Endothelial cell of umbilical vein (primary cell): ENCODE data around the gene MTARC1. TPM values are rescaled to one million over a fixed set of nuclear protein-coding genes. Genes with fewer than 3 reads are reported as not detected.

Experiments
- BruUV-seq: library from RNA; stranded (reverse); fragments of 400-500 nt; replicated peaks from 2 replicates; lab custom pipeline; 2021; lab: Mats Ljungman, UMichigan
- CTCF ChIA-PET: fragments of 300-600, 350-600 bp; sonication (Branson Sonifier 250); formaldehyde crosslinking; loops from one replicate; lab custom pipeline; 2021; ENCODE audit warnings: antibody characterized with exemption, inconsistent platforms; lab: Charles Lee
- POLR2A ChIA-PET: fragments of 300-600, 350-600 bp; sonication (Branson Sonifier 250); formaldehyde crosslinking; loops from one replicate; lab custom pipeline; 2021; ENCODE audit warnings: antibody characterized with exemption, inconsistent platforms; lab: Charles Lee
- DNase-seq: peaks from one replicate; pipeline ENCODE4 v3.0.0-alpha.2; 2011; ENCODE audit warnings: low read depth, low spot score
- FAIRE-seq: peaks from 2 replicates; lab custom pipeline; 2011; peaks lifted over from hg19 to GRCh38; lab: Jason Lieb, UNC
- H2AFZ ChIP-seq: 2 replicates; pipeline ENCODE4 v1.6.0; 2012; ENCODE audit warnings: low read depth, low read length, control low read depth, inconsistent platforms
- H3K27ac ChIP-seq: 2 replicates; pipeline ENCODE4 v1.5.1; 2011; ENCODE audit warnings: low read depth, mild to moderate bottlenecking, control low read depth, low read length, moderate library complexity; ENCODE audit not compliant: insufficient read depth
- H3K27me3 ChIP-seq, 2 experiments: 2 replicates each; pipeline versions ENCODE4 v1.6.0 to v1.6.1; 2011; ENCODE audit warnings: low read length in 2 of 2, mixed read lengths in 1 of 2; ENCODE audit not compliant: control insufficient read depth in 2 of 2, insufficient read depth in 2 of 2
- H3K36me3 ChIP-seq, 2 experiments: 2 replicates in 1 of 2; 3 replicates in 1 of 2; pipeline ENCODE4 v1.5.1; 2011; ENCODE audit warnings: low read length in 2 of 2, mild to moderate bottlenecking in 1 of 2, moderate library complexity in 1 of 2; ENCODE audit not compliant: control insufficient read depth in 2 of 2, insufficient read depth in 2 of 2; ENCODE audit errors: extremely low read depth in 1 of 2
- H3K4me1 ChIP-seq: 3 replicates; pipeline ENCODE4 v1.5.1; 2011; ENCODE audit warnings: mild to moderate bottlenecking, low read length; ENCODE audit not compliant: control insufficient read depth, insufficient read depth; ENCODE audit errors: extremely low read depth
- H3K4me2 ChIP-seq: 2 replicates; pipeline ENCODE4 v1.6.1; 2011; ENCODE audit warnings: low read length, control low read depth, mixed read lengths; ENCODE audit not compliant: insufficient read depth
- H3K4me3 ChIP-seq, 3 experiments: fragments of 200-600 bp in 1 of 3; sonication (generic), shearing (Covaris generic) in 1 of 3; replicated peaks in 1 of 3; 2 replicates each; pipeline ENCODE4 v1.5.1; 2011 to 2016; ENCODE audit warnings: control low read depth in 3 of 3, low read length in 3 of 3, mild to moderate bottlenecking in 2 of 3, inconsistent platforms in 1 of 3, low read depth in 1 of 3, moderate library complexity in 1 of 3; ENCODE audit not compliant: insufficient read depth in 1 of 3
- H3K79me2 ChIP-seq: 2 replicates; pipeline ENCODE4 v1.6.0; 2012; ENCODE audit warnings: low read length, inconsistent platforms; ENCODE audit not compliant: control insufficient read depth, insufficient read depth
- H3K9ac ChIP-seq: replicated peaks from 2 replicates; pipeline ENCODE3; 2011; ENCODE audit warnings: low read length, control low read depth; ENCODE audit not compliant: insufficient read depth; ENCODE audit errors: extremely low read depth
- H3K9me1 ChIP-seq: replicated peaks from 3 replicates; pipeline ENCODE4 v1.6.0; 2011; ENCODE audit warnings: mild to moderate bottlenecking, low read length; ENCODE audit not compliant: control insufficient read depth, insufficient read depth; ENCODE audit errors: extremely low read depth
- H3K9me3 ChIP-seq: replicated peaks from 2 replicates; pipeline ENCODE4 v1.5.1; 2012; ENCODE audit warnings: low read length, inconsistent platforms; ENCODE audit not compliant: control insufficient read depth, insufficient read depth
- H4K20me1 ChIP-seq: replicated peaks from 2 replicates; pipeline ENCODE3; 2011; ENCODE audit warnings: mild to moderate bottlenecking, low read length; ENCODE audit not compliant: control insufficient read depth, insufficient read depth; ENCODE audit errors: extremely low read depth
- EZH2 ChIP-seq: IDR thresholded peaks from 2 replicates; pipeline ENCODE4 v1.6.1; 2012; ENCODE audit warnings: borderline replicate concordance, low read depth, mild to moderate bottlenecking, moderate library complexity, low read length, inconsistent platforms; ENCODE audit not compliant: severe bottlenecking
- FOS ChIP-seq: IDR thresholded peaks from 2 replicates; pipeline ENCODE4 v1.6.1; 2011; ENCODE audit warnings: mild to moderate bottlenecking, low read length, moderate library complexity, borderline replicate concordance; ENCODE audit not compliant: insufficient read depth
- GATA2 ChIP-seq: IDR thresholded peaks from 2 replicates; pipeline ENCODE4 v1.7.0; 2011; ENCODE audit warnings: low read depth, mild to moderate bottlenecking, moderate library complexity, mixed read lengths, low read length; ENCODE audit not compliant: insufficient read length, insufficient read depth
- JUN ChIP-seq: IDR thresholded peaks from 2 replicates; pipeline ENCODE4 v1.6.1; 2011; ENCODE audit warnings: borderline replicate concordance, low read depth; ENCODE audit not compliant: insufficient read length, insufficient read depth
- MYC ChIP-seq: IDR thresholded peaks from one replicate; pipeline ENCODE4 v1.6.1; 2011; ENCODE audit warnings: mild to moderate bottlenecking, low read depth, low read length
- POLR2A ChIP-seq: IDR thresholded peaks from 2 replicates; pipeline ENCODE4 v1.6.1; 2012; ENCODE audit warnings: low read depth, mild to moderate bottlenecking, control low read depth, low read length
- POLR2AphosphoS5 ChIP-seq: IDR thresholded peaks from 2 replicates; pipeline ENCODE4 v1.6.1; 2012; ENCODE audit warnings: low read depth, mild to moderate bottlenecking, control low read depth, low read length, moderate library complexity; ENCODE audit not compliant: insufficient read depth
- dilution Hi-C: fragments of 300-500 bp; cut with MboI; formaldehyde crosslinking; loops from one replicate; pipeline ENCODE4 v1.15.0; 2019; ENCODE audit warnings: low sequenced_read_pairs; ENCODE audit not compliant: extremely low pct_ligation_motif_present
- intact Hi-C: fragments of 100-400 bp; cut with micrococcal nuclease; formaldehyde crosslinking; loops from one replicate; pipeline ENCODE4 v1.10.0; 2022
- polyA plus RNA-seq, 4 experiments: library from polyadenylated mRNA; depleted of rRNA in 3 of 4; stranded (reverse) in 3 of 4; unstranded in 1 of 4; fragments of >200 nt; gene quantifications; 2 replicates each; pipeline versions ENCODE4 v1.2.1 to v1.2.3, GENCODE V29; 2011 to 2012; ENCODE audit warnings: missing spikeins in 1 of 4
- total RNA-seq: library from RNA; stranded (reverse); gene quantifications from 2 replicates; pipeline ENCODE4 v1.2.3, GENCODE V29; 2021
- TF ChIP-seq, protein P1 (sequence below): IDR thresholded peaks from 2 replicates; pipeline ENCODE4 v1.6.1; 2011; ENCODE audit not compliant: insufficient read depth, insufficient read length
- TF ChIP-seq, protein P2 (sequence below), 2 donors: IDR thresholded peaks; 1 replicate in 1 of 2; 2 replicates in 1 of 2; pipeline ENCODE4 v1.5.1; 2011; ENCODE audit warnings: low read length in 2 of 2, mild to moderate bottlenecking in 2 of 2, moderate library complexity in 2 of 2, control low read depth in 1 of 2, inconsistent platforms in 1 of 2, low read depth in 1 of 2; ENCODE audit not compliant: insufficient read depth in 1 of 2; ENCODE audit errors: extremely low read depth in 1 of 2

Gene MTARC1
- total and polyA plus RNA-seq, 2 donors (not counting 3 experiments of a cell fraction or from before 2014, with no cell fraction given): 0.43 to 3.5 TPM

DNA sequence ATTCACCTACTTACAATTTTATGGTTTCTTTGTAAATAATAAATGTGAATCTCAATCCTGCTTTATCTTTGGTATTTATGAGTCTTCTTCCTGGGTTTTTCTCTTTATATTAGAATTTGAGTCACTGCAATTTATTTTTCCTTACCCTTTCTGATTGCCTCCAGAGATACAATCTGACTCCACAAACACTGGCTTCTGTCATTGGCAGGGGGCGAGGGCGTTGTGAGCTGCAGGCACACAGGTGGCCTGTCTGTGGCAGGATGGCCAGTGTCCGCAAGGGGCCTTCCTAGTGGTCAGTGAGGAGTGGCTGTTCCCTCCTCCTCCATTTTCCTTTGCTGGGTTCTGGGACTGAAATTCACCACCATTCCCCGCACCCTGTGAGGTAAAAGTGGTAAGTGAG is 2.0 kb upstream of the MTARC1 start:
- no peaks in the 10 kb centered on the region for H3K27me3 ChIP-seq
- no peaks in the 10 kb centered on the region for H4K20me1 ChIP-seq
- POLR2A ChIA-PET: no interaction called here
- FAIRE-seq (no peak), DNase-seq (no peak)
- intact Hi-C loops: no loop called here
- no peaks in the 10 kb centered on the region for H3K9me1 ChIP-seq
- H3K9ac ChIP-seq: no peak overlapping the region
- H3K4me3 ChIP-seq: no peak overlapping the region
- TF ChIP-seq MYC (no peak), EZH2 (no peak), FOS (no peak), POLR2A (no peak), GATA2 (no peak), POLR2AphosphoS5 (no peak), JUN (no peak)
- TF ChIP-seq, protein P1, sequence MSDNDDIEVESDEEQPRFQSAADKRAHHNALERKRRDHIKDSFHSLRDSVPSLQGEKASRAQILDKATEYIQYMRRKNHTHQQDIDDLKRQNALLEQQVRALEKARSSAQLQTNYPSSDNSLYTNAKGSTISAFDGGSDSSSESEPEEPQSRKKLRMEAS: no peak
- TF ChIP-seq, protein P2, sequence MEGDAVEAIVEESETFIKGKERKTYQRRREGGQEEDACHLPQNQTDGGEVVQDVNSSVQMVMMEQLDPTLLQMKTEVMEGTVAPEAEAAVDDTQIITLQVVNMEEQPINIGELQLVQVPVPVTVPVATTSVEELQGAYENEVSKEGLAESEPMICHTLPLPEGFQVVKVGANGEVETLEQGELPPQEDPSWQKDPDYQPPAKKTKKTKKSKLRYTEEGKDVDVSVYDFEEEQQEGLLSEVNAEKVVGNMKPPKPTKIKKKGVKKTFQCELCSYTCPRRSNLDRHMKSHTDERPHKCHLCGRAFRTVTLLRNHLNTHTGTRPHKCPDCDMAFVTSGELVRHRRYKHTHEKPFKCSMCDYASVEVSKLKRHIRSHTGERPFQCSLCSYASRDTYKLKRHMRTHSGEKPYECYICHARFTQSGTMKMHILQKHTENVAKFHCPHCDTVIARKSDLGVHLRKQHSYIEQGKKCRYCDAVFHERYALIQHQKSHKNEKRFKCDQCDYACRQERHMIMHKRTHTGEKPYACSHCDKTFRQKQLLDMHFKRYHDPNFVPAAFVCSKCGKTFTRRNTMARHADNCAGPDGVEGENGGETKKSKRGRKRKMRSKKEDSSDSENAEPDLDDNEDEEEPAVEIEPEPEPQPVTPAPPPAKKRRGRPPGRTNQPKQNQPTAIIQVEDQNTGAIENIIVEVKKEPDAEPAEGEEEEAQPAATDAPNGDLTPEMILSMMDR (IDR thresholded peaks at IDR 0.05; ENCODE audit: extremely low read depth in 1 of 2, insufficient read depth in 1 of 2, low read depth in 1 of 2, low read length in 2 of 2): no peak
- no peak overlapping the region for H3K4me2 ChIP-seq
- no peak overlapping the region for H2AFZ ChIP-seq
- H3K79me2 ChIP-seq: no peaks in the 10 kb centered on the region
- peaks cover 12% of the 10 kb centered on the region for H3K4me1 ChIP-seq
- dilution Hi-C loops: no loop called here
- CTCF ChIA-PET: interaction anchor here (0.8 to 7.3 kb wide), 3 partner anchors 8 to 504 kb away, joined by 3 to 66 read pairs (median 9); no protein-coding TSS in a partner anchor
- no TSS peak for BruUV-seq
- H3K9me3 ChIP-seq: no peaks in the 10 kb centered on the region
- H3K36me3 ChIP-seq: peaks cover 0 to 2% of the 10 kb centered on the region in 2 experiments
- H3K27ac ChIP-seq: no peak overlapping the region
